GM23338 (cell line): Measurements from ENCODE around the gene TOE1. TPM values are rescaled to one million over a fixed set of nuclear protein-coding genes. Genes with fewer than 3 reads are reported as not detected.

Experiments
- ATAC-seq: fragments of 200-7000 bp; cut with Tn5 transposase; 3 replicates; pipeline ENCODE4 v1.9.1; 2020
- DNase-seq: peaks from one replicate; pipeline ENCODE4 v3.0.0-alpha.2; 2015; ENCODE audit warnings: low spot score
- H2AFZ ChIP-seq: fragments of 200-600 bp; sonication (generic); 2 replicates; pipeline ENCODE4 v1.8.0; 2016; ENCODE audit warnings: antibody characterized with exemption, mild to moderate bottlenecking, moderate library complexity
- H3F3A ChIP-seq: fragments of 200-600 bp; sonication (generic); replicated peaks from 2 replicates; pipeline ENCODE4 v1.8.0; 2017; ENCODE audit warnings: antibody characterized with exemption, mixed run types, low read depth
- H3K27ac ChIP-seq: fragments of 200-600 bp; sonication (generic); 2 replicates; pipeline ENCODE4 v1.6.1; 2016; ENCODE audit warnings: low read depth
- H3K27me3 ChIP-seq: fragments of 200-600 bp; sonication (generic); 2 replicates; pipeline ENCODE4 v1.8.0; 2016; ENCODE audit warnings: mild to moderate bottlenecking, mixed run types, moderate library complexity; ENCODE audit not compliant: insufficient read depth
- H3K36me3 ChIP-seq: fragments of 200-600 bp; sonication (generic); 2 replicates; pipeline ENCODE4 v1.8.0; 2016; ENCODE audit warnings: mild to moderate bottlenecking; ENCODE audit not compliant: insufficient read depth
- H3K4me1 ChIP-seq: fragments of 200-600 bp; sonication (generic); 2 replicates; pipeline ENCODE4 v1.8.0; 2016; ENCODE audit warnings: mild to moderate bottlenecking, moderate library complexity; ENCODE audit not compliant: insufficient read depth
- H3K4me2 ChIP-seq: fragments of 200-600 bp; sonication (generic); 2 replicates; pipeline ENCODE4 v1.7.1; 2017; ENCODE audit warnings: mixed run types
- H3K4me3 ChIP-seq: fragments of 200-600 bp; sonication (generic); 2 replicates; pipeline ENCODE4 v1.6.1; 2016; ENCODE audit warnings: mixed run types
- H3K79me2 ChIP-seq: fragments of 200-600 bp; sonication (generic); replicated peaks from 2 replicates; pipeline ENCODE4 v1.8.0; 2017; ENCODE audit warnings: mild to moderate bottlenecking; ENCODE audit not compliant: insufficient read depth
- H3K9me2 ChIP-seq: fragments of 200-600 bp; sonication (generic); 2 replicates; pipeline ENCODE4 v1.8.0; 2017; ENCODE audit not compliant: insufficient read depth
- H4K20me1 ChIP-seq: fragments of 200-600 bp; sonication (generic); replicated peaks from 2 replicates; pipeline ENCODE4 v1.8.0; 2017; ENCODE audit warnings: mild to moderate bottlenecking; ENCODE audit not compliant: insufficient read depth
- H3K27ac Mint-ChIP-seq: 2 replicates; pipeline ENCODE4 v1.8.0; 2020; ENCODE audit warnings: inconsistent platforms, mild to moderate bottlenecking, moderate library complexity, mixed read lengths
- H3K27me3 Mint-ChIP-seq: 3 replicates; pipeline ENCODE4 v1.8.0; 2022; ENCODE audit warnings: low read depth, mild to moderate bottlenecking, moderate library complexity, mixed read lengths, inconsistent platforms; ENCODE audit not compliant: insufficient read depth, poor library complexity
- H3K36me3 Mint-ChIP-seq: 3 replicates; pipeline ENCODE4 v1.8.0; 2021; ENCODE audit warnings: low read depth, mild to moderate bottlenecking, inconsistent platforms, moderate library complexity, mixed read lengths
- H3K4me1 Mint-ChIP-seq: 3 replicates; pipeline ENCODE4 v1.8.0; 2020; ENCODE audit warnings: mild to moderate bottlenecking, inconsistent platforms, mixed read lengths
- H3K4me3 Mint-ChIP-seq: 3 replicates; pipeline ENCODE4 v1.8.0; 2021; ENCODE audit warnings: moderate library complexity, mild to moderate bottlenecking, inconsistent platforms, mixed read lengths
- H3K9me3 Mint-ChIP-seq: 3 replicates; pipeline ENCODE4 v1.8.0; 2020; ENCODE audit warnings: moderate library complexity, mild to moderate bottlenecking, inconsistent platforms, mixed read lengths
- CREB1 ChIP-seq: fragments of 250-450 bp; sonication (Bioruptor Pico); IDR thresholded peaks from 2 replicates; pipeline ENCODE4 v1.5.0; 2020; ENCODE audit warnings: low read depth, mild to moderate bottlenecking, moderate library complexity
- EZH2 ChIP-seq: fragments of 200-600 bp; sonication (generic); IDR thresholded peaks from one replicate; pipeline ENCODE4 v1.8.0; 2017; ENCODE audit warnings: antibody characterized with exemption, mild to moderate bottlenecking, low read depth; ENCODE audit not compliant: unreplicated experiment
- JUNB ChIP-seq: IDR thresholded peaks from one replicate; pipeline ENCODE4 v1.6.1; 2016; ENCODE audit warnings: antibody characterized with exemption; ENCODE audit not compliant: unreplicated experiment
- NANOG ChIP-seq: IDR thresholded peaks from 2 replicates; pipeline ENCODE4 v1.6.1; 2016; ENCODE audit warnings: antibody characterized with exemption, borderline replicate concordance
- STAT1 ChIP-seq: IDR thresholded peaks from one replicate; pipeline ENCODE4 v1.6.1; 2016; ENCODE audit warnings: antibody characterized with exemption; ENCODE audit not compliant: unreplicated experiment
- polyA plus RNA-seq: library from polyadenylated mRNA; unstranded; fragments of >200 nt; fragmentation: Nextera tagmentation; extraction: Ambion mirVana; gene quantifications from 2 replicates; pipeline ENCODE4 v1.2.1, GENCODE V29; 2016
- total RNA-seq: library from RNA; depleted of rRNA; stranded (reverse); fragments of >200 nt; shearing (Covaris generic); gene quantifications from 2 replicates; pipeline ENCODE4 v1.2.3, GENCODE V29; 2014
- TF ChIP-seq, protein P1 (sequence below): IDR thresholded peaks from 2 replicates; pipeline ENCODE4 v1.6.1; 2016; ENCODE audit warnings: antibody characterized with exemption
- TF ChIP-seq, protein P2 (sequence below): fragments of 250-450 bp; sonication (Bioruptor Pico); IDR thresholded peaks from 2 replicates; pipeline ENCODE4 v1.5.0; 2020; ENCODE audit warnings: mild to moderate bottlenecking, moderate library complexity
- TF ChIP-seq, protein P3 (sequence below): IDR thresholded peaks from one replicate; pipeline ENCODE4 v1.6.1; 2018; ENCODE audit warnings: antibody characterized with exemption; ENCODE audit not compliant: unreplicated experiment

TOE1 gene
- total and polyA plus RNA-seq, 2 experiments from 2014 or later = 9.1 to 18.4 TPM

DNA sequence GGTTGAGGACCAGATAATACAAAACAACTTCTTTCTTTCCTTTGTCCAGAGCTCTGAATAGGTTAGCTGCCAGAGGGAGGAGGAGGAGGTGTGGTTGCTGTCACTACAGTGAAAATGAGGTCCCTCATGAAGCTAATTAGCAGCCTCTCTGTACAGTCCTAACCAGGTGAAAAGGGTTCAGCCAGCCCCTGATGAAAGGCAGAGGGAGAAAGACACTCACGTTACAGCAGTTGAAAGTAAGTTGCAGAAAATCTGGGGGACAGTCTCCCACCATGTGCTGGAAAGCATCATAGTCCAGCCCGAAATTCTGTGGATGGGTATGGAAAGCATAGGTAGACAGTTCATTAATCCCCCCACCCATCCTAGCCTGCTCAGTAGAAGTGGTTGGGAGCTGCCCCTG is 6.5 kb downstream of the TOE1 start:
- peaks cover 6% of the 10 kb centered on the region for H3K79me2 ChIP-seq
- H3K27ac ChIP-seq = no peak overlapping the region
- no peaks in the 10 kb centered on the region; the same call in none of the 2 replicates for H4K20me1 ChIP-seq
- no peaks in the 10 kb centered on the region for H3K4me1 ChIP-seq
- TF ChIP-seq EZH2 (no peak), JUNB (no peak)
- H3K27me3 Mint-ChIP-seq = peaks cover 2% of the 10 kb centered on the region
- H3K36me3 ChIP-seq = peaks cover 7% of the 10 kb centered on the region
- no peak overlapping the region for H3K27ac Mint-ChIP-seq
- ATAC-seq = no peak
- no peaks in the 10 kb centered on the region for H3K27me3 ChIP-seq
- H3K36me3 Mint-ChIP-seq = peaks cover 43% of the 10 kb centered on the region
- no peak overlapping the region for H2AFZ ChIP-seq
- no peaks in the 10 kb centered on the region for H3K9me3 Mint-ChIP-seq
- no peak overlapping the region for H3K4me3 ChIP-seq
- H3K9me2 ChIP-seq = no peaks in the 10 kb centered on the region
- DNase-seq = no peak
- no peak overlapping the region for H3K4me2 ChIP-seq
- H3F3A ChIP-seq = 0 out of 2 replicates have a peak, but pooled peaks cover 7% of the 10 kb centered on the region
- no peak overlapping the region for H3K4me3 Mint-ChIP-seq
- no peaks in the 10 kb centered on the region; the same call in 2 of the 3 replicates for H3K4me1 Mint-ChIP-seq

DNA sequence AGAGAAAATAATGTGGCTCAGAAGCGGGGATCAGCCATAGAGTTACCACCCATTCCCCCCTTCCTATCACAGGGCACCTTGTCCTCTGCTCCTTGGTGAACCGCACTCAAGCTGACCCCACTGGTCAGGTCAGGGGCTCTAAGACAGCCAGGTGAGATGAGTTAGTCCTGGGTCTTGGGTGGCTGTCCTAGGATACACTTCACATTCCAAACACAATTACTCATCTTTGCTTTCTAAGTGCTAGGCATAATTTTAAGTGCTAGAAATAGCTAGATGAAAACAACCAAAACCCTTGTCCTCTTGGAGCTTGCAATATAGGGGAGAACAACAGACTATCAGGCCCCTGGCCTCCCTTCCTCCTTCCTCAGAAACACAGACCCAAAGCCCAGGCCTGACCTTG is 8.1 kb downstream of the TOE1 start:
- no peak overlapping the region for H3K27ac ChIP-seq
- H3K4me1 Mint-ChIP-seq = no peaks in the 10 kb centered on the region
- DNase-seq = no peak
- H4K20me1 ChIP-seq = no peaks in the 10 kb centered on the region; the same call in none of the 2 replicates
- no peaks in the 10 kb centered on the region for H3K4me1 ChIP-seq
- no peak overlapping the region for H3K4me3 ChIP-seq
- no peak for ATAC-seq
- H3K4me2 ChIP-seq = no peak overlapping the region
- peaks cover 7% of the 10 kb centered on the region; the same call in 1 of the 2 replicates for H3K36me3 ChIP-seq
- no peaks in the 10 kb centered on the region for H3K79me2 ChIP-seq
- peaks cover 28% of the 10 kb centered on the region for H3K36me3 Mint-ChIP-seq
- peaks cover 2% of the 10 kb centered on the region for H3K27me3 Mint-ChIP-seq
- no peaks in the 10 kb centered on the region for H3K27me3 ChIP-seq
- no peak overlapping the region for H3K4me3 Mint-ChIP-seq
- H3K9me2 ChIP-seq = no peaks in the 10 kb centered on the region
- no peaks in the 10 kb centered on the region for H3K9me3 Mint-ChIP-seq
- H3K27ac Mint-ChIP-seq = no peak overlapping the region
- H2AFZ ChIP-seq = no peak overlapping the region
- TF ChIP-seq CREB1 = no peak
- TF ChIP-seq, protein P1, sequence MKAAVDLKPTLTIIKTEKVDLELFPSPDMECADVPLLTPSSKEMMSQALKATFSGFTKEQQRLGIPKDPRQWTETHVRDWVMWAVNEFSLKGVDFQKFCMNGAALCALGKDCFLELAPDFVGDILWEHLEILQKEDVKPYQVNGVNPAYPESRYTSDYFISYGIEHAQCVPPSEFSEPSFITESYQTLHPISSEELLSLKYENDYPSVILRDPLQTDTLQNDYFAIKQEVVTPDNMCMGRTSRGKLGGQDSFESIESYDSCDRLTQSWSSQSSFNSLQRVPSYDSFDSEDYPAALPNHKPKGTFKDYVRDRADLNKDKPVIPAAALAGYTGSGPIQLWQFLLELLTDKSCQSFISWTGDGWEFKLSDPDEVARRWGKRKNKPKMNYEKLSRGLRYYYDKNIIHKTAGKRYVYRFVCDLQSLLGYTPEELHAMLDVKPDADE = no peak
- TF ChIP-seq STAT1 = no peak
- TF ChIP-seq, protein P2, sequence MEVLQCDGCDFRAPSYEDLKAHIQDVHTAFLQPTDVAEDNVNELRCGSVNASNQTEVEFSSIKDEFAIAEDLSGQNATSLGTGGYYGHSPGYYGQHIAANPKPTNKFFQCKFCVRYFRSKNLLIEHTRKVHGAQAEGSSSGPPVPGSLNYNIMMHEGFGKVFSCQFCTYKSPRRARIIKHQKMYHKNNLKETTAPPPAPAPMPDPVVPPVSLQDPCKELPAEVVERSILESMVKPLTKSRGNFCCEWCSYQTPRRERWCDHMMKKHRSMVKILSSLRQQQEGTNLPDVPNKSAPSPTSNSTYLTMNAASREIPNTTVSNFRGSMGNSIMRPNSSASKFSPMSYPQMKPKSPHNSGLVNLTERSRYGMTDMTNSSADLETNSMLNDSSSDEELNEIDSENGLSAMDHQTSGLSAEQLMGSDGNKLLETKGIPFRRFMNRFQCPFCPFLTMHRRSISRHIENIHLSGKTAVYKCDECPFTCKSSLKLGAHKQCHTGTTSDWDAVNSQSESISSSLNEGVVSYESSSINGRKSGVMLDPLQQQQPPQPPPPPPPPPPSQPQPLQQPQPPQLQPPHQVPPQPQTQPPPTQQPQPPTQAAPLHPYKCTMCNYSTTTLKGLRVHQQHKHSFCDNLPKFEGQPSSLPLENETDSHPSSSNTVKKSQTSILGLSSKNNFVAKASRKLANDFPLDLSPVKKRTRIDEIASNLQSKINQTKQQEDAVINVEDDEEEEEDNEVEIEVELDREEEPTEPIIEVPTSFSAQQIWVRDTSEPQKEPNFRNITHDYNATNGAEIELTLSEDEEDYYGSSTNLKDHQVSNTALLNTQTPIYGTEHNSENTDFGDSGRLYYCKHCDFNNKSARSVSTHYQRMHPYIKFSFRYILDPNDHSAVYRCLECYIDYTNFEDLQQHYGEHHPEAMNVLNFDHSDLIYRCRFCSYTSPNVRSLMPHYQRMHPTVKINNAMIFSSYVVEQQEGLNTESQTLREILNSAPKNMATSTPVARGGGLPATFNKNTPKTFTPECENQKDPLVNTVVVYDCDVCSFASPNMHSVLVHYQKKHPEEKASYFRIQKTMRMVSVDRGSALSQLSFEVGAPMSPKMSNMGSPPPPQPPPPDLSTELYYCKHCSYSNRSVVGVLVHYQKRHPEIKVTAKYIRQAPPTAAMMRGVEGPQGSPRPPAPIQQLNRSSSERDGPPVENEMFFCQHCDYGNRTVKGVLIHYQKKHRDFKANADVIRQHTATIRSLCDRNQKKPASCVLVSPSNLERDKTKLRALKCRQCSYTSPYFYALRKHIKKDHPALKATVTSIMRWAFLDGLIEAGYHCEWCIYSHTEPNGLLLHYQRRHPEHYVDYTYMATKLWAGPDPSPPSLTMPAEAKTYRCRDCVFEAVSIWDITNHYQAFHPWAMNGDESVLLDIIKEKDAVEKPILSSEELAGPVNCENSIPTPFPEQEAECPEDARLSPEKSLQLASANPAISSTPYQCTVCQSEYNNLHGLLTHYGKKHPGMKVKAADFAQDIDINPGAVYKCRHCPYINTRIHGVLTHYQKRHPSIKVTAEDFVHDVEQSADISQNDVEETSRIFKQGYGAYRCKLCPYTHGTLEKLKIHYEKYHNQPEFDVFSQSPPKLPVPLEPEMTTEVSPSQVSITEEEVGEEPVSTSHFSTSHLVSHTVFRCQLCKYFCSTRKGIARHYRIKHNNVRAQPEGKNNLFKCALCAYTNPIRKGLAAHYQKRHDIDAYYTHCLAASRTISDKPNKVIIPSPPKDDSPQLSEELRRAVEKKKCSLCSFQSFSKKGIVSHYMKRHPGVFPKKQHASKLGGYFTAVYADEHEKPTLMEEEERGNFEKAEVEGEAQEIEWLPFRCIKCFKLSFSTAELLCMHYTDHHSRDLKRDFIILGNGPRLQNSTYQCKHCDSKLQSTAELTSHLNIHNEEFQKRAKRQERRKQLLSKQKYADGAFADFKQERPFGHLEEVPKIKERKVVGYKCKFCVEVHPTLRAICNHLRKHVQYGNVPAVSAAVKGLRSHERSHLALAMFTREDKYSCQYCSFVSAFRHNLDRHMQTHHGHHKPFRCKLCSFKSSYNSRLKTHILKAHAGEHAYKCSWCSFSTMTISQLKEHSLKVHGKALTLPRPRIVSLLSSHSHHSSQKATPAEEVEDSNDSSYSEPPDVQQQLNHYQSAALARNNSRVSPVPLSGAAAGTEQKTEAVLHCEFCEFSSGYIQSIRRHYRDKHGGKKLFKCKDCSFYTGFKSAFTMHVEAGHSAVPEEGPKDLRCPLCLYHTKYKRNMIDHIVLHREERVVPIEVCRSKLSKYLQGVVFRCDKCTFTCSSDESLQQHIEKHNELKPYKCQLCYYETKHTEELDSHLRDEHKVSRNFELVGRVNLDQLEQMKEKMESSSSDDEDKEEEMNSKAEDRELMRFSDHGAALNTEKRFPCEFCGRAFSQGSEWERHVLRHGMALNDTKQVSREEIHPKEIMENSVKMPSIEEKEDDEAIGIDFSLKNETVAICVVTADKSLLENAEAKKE (CRISPR knock-in tag) = no peak
- TF ChIP-seq NANOG = no peak
- TF ChIP-seq, protein P3, sequence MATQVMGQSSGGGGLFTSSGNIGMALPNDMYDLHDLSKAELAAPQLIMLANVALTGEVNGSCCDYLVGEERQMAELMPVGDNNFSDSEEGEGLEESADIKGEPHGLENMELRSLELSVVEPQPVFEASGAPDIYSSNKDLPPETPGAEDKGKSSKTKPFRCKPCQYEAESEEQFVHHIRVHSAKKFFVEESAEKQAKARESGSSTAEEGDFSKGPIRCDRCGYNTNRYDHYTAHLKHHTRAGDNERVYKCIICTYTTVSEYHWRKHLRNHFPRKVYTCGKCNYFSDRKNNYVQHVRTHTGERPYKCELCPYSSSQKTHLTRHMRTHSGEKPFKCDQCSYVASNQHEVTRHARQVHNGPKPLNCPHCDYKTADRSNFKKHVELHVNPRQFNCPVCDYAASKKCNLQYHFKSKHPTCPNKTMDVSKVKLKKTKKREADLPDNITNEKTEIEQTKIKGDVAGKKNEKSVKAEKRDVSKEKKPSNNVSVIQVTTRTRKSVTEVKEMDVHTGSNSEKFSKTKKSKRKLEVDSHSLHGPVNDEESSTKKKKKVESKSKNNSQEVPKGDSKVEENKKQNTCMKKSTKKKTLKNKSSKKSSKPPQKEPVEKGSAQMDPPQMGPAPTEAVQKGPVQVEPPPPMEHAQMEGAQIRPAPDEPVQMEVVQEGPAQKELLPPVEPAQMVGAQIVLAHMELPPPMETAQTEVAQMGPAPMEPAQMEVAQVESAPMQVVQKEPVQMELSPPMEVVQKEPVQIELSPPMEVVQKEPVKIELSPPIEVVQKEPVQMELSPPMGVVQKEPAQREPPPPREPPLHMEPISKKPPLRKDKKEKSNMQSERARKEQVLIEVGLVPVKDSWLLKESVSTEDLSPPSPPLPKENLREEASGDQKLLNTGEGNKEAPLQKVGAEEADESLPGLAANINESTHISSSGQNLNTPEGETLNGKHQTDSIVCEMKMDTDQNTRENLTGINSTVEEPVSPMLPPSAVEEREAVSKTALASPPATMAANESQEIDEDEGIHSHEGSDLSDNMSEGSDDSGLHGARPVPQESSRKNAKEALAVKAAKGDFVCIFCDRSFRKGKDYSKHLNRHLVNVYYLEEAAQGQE = no peak
- H3F3A ChIP-seq = 0 out of 2 replicates have a peak, but pooled peaks cover 3% of the 10 kb centered on the region
